GM12872 (cell line): ENCODE data around the gene CMIP.

ENCODE experiments used
- CTCF ChIP-seq: IDR thresholded peaks from 3 replicates; pipeline ENCODE4 v1.5.1; 2011; ENCODE audit warnings: low read depth, mild to moderate bottlenecking, low read length, moderate library complexity; ENCODE audit not compliant: insufficient read depth

Gene CMIP

GRCh38 chr16:81684242-81684837 lies 239.7 kb downstream of the CMIP start:
- no peak for TF ChIP-seq CTCF

- TF ChIP-seq CTCF, result no peak
Measured at GRCh38 chr16:81684901-81685300, 240.3 kb downstream of the CMIP start.

GRCh38 chr16:81686391-81687130 lies 242.0 kb downstream of the CMIP start:
- TF ChIP-seq CTCF, result no peak

GRCh38 chr16:81687131-81687456 lies 242.5 kb downstream of the CMIP start:
- TF ChIP-seq CTCF, result no peak

- TF ChIP-seq CTCF, result no peak
Measured at GRCh38 chr16:81688182-81688581, 243.6 kb downstream of the CMIP start.

- no peak for TF ChIP-seq CTCF
Measured at GRCh38 chr16:81692021-81692420, 247.4 kb downstream of the CMIP start.

- no peak for TF ChIP-seq CTCF
Measured at GRCh38 chr16:81692571-81692970, 248.0 kb downstream of the CMIP start.
